ENCODE measurements around the gene LRBA.
"Not testable (repeated sequence)": the region's sequence is repeated elsewhere in the genome, so short reads cannot be mapped to it uniquely, and the experiment has no call there.

LRBA gene

DNA sequence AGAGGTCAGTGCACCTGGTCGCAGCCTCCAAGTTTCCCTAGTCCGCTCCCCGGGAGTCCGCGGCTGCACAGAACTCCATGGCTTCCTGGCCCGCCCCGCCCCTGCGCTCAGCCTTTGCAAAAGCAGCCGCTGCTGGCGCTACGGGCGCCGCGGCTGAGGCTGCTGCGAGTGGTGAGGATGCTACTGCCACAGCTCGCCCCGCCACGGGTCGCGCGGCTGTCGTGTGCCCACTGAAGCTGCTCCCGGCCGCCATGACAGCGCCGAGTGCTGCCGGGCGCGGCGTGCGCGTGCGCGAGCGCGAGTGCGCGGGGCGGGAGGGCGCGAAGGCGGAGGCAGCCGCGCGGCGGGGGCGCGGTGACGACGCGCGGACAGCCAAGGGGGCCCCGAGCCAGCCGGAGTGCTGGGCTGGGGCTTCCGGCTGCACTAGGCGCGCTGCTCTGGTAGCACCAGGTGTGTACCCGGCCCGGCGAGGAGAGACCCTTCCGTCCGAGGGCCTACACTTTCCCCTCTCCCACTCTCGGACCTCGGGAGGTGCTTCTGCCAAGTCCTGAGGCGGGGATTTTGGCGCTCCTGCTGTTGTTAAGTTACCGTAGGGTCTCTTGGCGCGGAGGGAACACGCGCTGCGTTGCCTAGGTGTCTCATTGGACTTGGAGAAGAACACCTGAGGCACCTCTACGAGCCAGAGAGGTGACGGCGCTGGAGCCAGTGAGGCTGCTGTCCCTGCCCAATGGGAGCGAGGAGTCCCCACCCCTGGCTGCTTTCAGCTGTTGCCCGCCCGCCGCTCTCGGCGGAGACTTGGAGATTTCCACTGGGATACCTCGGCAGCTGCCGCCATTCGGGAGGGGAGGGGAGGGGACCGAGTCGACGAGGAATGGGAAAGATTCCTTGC is 619 bp upstream of the LRBA start:
- peak; percentile 65 for DNase-seq (ENCODE audit: low read depth)

DNA sequence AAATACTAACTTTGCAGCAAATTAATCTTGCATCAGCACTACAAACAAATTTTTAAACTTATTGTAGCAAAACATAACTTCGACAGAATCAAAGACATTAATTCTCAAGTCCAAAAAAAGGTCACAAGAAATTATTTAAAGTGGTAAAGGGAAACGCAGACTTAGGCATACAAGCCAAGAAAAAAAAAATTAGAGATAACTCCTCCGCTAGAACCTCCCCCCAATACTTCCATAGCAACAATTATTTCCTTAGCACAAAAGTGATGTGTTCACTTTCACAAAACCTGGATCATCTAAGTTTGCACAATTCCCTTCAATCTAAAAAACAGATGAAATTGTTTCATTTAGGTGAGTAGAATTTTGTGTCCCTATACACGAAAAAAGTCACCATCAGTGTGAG is 1.1 kb downstream of the LRBA start:
- no peak for DNase-seq (ENCODE audit: low read depth)

- DNase-seq (ENCODE audit: low read depth) = no peak
Measured at GRCh38 chr4:151013491-151013890, 1.6 kb downstream of the LRBA start.

- no peak for DNase-seq (ENCODE audit: low read depth)
Measured at GRCh38 chr4:151012820-151013219, 2.3 kb downstream of the LRBA start.

GRCh38 chr4:151012376-151012775 is 2.7 kb downstream of the LRBA start:
- DNase-seq (ENCODE audit: low read depth) = no peak

GRCh38 chr4:151004222-151004621 is 10.9 kb downstream of the LRBA start:
- DNase-seq (ENCODE audit: low read depth) = no peak

DNA sequence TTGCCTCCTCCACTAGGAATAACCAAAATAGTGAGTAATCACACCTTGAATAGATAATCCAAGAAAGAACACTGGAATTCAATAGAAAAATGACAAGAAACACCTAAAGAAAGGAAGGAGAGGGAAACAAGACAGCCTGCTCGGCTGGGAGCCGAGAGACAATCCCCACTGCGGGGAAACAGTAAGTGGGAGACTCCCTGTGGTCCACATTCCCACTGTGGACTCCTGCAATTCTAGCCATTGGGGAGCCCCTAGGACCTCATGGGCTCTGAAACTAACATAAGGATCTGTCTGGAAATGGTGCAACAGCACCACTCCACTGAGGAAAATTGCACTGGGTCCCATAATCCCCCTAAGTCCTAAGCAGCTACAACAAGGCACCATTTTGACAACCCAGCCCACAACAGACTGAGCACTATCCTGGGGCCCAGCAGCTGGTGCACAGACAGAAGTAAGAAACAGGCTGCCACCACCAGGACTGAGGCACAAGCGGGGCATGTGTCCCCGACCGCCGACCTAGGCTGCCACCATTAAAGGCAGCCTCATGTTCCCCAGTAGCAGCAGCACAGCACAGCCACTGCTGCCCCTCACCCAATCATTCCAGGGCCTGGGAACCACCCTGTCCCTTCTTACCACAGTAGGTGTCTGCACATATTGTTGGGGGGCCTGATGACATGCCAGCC is 14.2 kb downstream of the LRBA start:
- no peak for DNase-seq (ENCODE audit: low read depth)

DNA sequence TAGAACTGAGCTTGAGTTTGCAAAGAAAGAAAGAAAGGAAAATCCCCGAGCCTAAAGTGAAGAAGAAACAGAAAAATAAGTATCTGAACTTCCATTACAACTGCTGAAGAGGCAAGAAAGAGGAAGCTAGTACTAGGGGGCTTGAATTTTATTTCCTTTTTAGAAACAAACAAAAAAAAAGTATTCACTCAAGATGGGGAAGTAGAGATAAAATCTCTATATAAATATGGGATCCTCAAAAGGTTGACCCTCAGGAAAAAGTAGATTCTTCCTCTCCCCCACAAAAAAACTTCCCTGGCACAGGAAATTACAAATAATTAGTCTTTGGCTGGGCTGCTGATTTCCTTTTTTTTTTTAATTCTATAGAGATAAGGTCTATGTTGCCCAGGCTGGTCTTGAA is 16.0 kb downstream of the LRBA start:
- no peak for DNase-seq (ENCODE audit: low read depth)

DNA sequence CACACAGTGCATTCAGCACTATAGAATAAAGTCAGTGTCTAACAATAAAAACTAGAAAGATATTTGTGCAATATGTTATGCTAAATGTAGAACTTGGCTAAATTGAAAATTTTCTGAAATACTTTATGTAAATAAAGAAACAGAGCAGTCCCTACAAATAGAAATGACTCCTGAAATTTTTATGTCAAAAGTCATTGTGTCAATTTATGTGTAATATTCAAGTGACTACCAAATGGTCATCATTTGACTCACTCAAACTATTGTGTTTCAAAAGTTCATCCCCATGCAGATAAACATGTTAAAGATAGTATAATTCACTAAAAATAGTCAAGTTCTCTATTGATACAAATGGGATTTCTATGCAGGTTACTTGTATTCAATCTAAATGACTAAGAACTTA is 17.9 kb downstream of the LRBA start:
- no peak for DNase-seq (ENCODE audit: low read depth)

GRCh38 chr4:150994721-150995120 is 20.4 kb downstream of the LRBA start:
- DNase-seq (ENCODE audit: low read depth) = no peak

DNA sequence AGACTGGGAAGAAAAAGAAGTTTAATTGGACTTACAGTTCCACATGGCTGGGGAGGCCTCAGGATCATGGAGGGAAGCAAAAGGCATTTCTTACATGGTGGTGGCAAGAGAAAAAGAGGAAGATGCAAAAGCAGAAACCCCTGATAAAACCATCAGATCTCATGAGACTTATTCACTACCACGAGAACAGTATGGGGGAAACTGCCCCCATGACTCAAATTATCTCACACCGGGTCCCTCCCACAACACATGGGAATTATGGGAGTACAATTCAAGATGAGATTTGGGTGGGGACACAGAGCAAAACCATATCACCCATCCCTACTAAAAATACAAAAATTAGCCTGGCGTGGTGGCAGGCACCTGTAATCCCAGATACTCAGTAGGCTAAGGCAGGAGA is 21.5 kb downstream of the LRBA start:
- DNase-seq (ENCODE audit: low read depth) = not testable (repeated sequence)

- DNase-seq (ENCODE audit: low read depth) = no peak
Measured at GRCh38 chr4:150990993-150991392, 24.1 kb downstream of the LRBA start.

DNA sequence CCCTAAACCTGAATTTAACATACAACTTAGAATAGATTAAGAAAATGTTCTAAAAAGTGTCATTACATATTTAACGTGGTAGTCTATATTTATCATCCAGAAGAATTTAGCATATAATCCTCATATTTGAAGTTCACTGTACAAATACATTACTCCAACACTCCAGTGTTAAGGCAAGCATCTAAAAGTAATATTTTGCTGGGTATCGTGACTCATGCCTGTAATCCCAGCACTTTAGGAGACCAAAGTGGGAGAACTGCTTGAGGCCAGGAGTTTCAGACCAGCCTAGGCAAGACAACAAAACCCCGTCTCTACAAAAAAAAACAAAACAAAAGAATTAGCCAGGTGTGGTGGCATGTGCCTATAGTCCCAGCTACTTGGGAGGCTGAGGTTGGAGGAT is 24.8 kb downstream of the LRBA start:
- DNase-seq (ENCODE audit: low read depth) = no peak

DNA sequence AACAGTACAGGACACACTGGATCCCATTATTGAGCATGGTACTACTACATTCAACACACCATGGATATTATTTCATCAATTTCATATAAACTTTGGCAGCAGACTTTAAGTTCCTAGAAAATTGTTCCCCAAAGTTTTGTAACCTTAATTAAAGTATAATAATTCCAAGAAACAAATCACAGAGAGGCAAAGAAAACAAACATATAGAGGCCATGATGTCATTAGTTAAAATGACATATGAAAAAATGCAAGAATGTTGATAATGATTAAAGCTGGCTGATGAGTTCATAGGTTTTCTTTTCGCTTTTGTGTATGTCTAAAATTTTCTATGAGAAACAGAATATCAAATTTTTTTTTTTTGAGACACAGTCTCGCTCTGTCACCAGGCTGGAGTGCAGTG is 26.8 kb downstream of the LRBA start:
- no peak for DNase-seq (ENCODE audit: low read depth)

DNA sequence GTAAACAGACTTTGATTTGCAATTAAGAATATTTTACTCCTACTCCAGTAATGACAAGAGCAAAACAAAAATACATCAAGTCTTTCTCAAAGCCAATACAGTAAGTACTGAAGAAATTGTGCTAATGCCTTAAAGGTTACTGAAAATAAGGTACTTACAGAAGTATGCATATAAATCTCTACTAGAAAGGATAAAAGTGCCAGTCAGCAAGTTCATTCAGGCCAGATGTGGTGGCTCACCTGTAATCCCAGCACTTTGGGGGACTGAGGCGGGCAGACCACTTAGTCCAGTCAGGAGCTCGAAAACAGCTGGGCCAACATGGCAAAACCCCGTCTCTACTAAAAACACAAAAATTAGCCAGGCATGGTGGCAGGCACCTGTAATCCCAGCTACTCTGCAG is 27.9 kb downstream of the LRBA start:
- DNase-seq (ENCODE audit: low read depth) = no peak

DNA sequence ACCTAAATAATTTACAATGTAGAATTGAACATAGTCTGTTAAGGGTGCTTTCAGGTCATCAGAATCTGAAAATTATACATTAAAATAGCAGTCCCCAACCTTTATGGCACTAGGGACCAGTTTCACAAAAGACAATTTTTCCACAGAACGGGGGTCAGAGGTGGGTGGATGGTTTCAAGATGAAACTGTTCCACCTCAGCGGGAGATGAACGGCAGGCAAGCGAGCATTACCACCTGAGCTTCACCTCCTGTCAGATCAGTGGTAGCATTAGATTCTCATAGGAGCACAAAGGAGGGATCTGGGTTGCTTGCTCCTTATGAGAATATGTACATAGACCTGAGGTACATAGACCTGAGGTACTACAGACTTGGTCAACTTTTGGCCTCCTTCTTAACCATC is 29.0 kb downstream of the LRBA start:
- no peak for DNase-seq (ENCODE audit: low read depth)

DNA sequence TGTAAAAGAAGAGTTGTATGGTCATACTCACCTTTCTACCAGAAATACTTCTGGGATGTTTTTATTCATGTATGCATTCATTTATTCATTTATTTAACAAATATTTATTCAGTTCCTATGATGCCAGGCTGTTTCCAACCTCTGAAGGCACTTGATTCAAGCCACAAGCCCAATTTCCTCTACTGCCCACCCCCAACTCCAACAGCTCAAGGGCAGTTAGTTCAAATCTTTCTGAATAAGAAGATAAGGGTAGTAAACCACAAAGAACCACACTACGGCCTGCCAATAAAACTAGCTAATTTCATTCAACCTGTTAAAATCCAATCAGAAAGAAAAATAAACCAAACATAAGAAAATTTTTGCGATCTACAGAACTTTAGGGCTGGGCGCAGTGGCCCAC is 31.2 kb downstream of the LRBA start:
- no peak for DNase-seq (ENCODE audit: low read depth)

GRCh38 chr4:150982557-150983233 is 32.4 kb downstream of the LRBA start:
- no peak for DNase-seq (ENCODE audit: low read depth)

GRCh38 chr4:150978738-150979575 is 36.1 kb downstream of the LRBA start:
- no peak for DNase-seq (ENCODE audit: low read depth)

- DNase-seq (ENCODE audit: low read depth) = no peak
Measured at GRCh38 chr4:150976478-150977118, 38.5 kb downstream of the LRBA start.

GRCh38 chr4:150974750-150975149 is 40.3 kb downstream of the LRBA start:
- no peak for DNase-seq (ENCODE audit: low read depth)

GRCh38 chr4:150974252-150974640 is 40.8 kb downstream of the LRBA start:
- no peak for DNase-seq (ENCODE audit: low read depth)
